Stimulated activated CD4-positive, alpha-beta T cell treated with anti-CD3 and anti-CD28 coated beads, Interleukin-4, amount 100 ng/mL, for 1 hour (primary cell): ENCODE data around the gene CDO1.

Experiments used
- DNase-seq: peaks from one replicate; pipeline ENCODE4 v3.0.0-alpha.2; 2020

Gene CDO1

DNA sequence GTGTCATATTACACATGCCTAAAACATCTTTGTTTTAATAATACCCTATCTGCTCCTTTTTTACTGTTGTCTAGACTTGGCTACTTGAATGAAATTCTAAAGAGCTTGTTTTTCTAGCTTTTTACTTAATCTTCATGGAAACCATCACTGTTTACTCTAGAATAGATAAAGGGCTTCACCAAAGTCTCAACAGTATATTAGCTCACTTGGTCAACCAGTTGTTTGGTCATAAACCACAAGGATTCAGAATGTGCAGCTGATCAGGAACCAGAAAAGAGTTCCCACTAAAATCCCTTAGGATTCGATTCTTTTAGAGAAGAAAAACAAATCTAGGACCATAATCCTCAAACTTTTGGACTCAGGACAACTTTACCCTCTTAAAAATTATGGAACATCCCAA is 38.0 kb downstream of the CDO1 start:
- no peak for DNase-seq

DNA sequence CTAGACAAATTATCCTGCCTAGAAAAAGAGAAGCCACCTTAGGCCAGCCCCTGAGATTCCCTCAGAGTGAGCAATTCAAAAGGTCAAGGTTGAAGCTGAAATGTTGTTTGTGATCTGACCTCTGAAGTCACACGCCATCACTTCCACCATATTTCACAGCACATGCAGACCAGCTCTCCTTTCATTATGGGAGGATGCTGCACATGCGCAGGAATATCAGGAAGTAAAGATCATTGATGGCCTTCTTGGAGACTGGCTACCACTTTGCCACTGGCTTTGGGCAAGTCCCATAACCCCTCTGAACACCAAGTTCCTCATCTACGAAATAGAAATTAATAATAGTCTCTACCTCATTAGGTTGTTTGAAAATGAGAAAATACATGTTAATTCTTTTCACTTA is 39.5 kb downstream of the CDO1 start:
- no peak for DNase-seq

DNA sequence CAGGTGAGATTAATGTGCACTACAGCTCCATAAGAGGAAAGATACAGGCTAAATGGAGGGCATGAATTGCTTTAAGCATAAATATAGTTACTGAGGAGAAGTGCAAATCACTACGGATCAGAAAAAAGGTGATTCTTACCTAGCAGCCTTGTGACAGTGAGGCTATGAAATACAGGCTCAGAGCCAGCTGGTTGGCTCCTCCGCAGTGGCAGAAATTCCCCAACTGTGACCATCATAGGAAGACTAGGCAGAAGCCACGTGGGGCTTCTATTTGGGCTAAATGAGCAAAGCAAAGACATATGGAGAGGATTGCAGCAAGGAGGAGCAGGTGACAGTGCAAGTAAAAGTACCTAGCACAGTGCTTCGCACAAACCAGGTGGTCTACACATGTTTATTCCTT is 40.5 kb downstream of the CDO1 start:
- DNase-seq = no peak

DNA sequence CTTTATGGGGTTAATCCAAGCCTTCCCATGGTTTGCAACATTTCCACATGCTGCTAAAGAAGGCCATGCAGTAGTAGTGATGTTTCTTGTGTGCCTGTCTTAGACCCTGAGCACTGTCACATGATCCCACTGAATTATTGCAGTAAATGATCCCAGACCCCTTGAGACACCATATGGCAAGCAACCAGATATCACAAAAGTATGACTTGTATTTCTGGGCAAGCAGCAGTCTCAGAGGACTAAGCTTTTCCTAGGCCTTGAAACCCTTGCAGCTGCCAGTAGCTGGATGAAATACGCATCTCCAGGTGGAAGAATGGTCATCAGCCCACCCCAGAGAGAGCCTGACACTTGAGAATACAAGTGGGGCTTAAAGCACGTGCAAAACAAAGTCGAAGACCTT is 41.8 kb downstream of the CDO1 start:
- DNase-seq = no peak

DNA sequence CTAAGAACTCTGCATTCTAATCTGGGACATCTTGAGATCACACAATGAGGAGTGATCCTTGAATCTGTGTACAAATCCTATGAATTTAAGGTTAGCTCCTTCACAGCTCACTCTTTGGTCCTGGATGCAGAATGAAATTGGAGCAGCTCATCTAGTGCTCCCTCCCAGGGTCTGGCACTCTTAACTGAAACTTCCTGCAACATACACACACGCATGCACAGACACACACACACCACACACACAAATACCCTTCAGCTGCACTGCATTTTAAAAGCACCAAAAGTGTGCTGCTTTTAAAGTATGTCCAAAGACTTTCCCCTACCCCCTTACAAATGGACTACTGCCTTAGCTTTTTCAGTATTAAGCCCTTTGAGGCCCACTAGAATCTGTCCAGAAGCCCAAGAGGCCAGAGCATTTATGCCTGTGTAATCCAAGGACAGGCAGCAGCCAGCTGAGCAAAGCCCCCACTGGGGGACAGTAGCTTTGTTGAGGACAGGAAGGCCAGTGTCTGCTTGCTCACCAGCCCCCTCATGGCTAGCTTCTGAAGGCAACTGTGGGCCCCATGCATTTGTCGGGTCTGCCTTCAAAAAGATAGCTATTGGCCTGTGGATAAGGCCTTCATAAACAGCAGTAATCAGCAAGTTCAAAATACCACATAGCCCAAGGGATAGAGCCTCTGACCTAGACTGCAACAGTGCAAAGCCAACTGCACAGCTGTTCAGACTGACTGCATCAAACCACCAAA is 43.6 kb downstream of the CDO1 start:
- DNase-seq = no peak

DNA sequence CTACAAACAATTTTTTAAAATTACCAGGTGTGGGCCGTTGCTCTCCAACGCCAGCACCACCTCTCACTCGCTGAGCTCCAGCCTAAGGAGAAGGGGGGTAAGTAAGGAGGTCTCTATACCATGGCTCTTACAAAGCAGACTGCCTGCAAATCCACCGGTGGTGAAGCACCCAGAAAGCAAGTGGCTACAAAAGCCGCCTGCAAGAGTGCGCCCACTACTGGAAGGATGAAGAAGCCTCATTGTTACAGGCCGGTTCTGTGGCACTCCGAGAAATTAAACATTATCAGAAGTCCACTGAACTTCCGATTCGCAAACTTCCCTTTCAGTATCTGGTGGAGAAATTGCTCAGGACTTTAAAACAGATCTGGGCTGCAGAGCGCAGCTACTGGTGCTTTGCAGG is 46.0 kb downstream of the CDO1 start:
- no peak for DNase-seq

DNA sequence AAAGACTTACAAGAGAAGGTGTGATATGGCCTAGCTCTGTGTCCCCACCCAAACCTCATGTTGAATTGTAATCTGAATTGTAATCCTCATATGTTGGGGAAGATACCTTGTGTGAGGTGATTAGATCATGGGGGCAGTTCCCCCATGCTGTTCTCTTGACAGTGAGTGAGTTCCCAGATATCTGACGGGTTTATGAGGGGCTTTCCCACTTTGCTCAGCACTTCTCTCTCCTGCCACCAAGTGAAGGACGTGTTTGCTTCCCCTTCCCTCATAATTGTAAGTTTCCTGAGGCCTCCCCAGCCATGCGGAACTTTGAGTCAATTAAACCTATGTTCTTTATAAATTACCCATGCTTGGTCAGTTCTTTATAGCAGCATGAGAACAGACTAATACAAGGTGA is 49.0 kb downstream of the CDO1 start:
- DNase-seq = no peak

DNA sequence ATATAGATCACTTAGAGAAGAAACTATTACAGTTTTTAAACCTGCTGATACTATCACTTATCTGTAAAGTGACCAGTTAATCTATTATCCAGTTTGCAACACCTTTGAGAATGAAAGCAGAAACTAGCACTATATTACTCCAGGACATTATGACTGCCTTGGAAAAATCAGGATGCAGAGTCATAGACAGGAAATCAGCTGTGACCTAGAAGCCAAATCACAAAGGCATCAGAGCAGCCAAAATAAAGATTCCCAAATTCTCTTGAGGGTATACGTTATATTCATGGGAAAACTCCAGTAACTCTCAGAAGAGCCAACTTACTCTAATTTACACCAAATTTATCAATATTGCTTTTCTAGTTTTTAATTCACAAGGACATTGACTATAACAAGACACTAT is 49.9 kb downstream of the CDO1 start:
- DNase-seq = no peak

DNA sequence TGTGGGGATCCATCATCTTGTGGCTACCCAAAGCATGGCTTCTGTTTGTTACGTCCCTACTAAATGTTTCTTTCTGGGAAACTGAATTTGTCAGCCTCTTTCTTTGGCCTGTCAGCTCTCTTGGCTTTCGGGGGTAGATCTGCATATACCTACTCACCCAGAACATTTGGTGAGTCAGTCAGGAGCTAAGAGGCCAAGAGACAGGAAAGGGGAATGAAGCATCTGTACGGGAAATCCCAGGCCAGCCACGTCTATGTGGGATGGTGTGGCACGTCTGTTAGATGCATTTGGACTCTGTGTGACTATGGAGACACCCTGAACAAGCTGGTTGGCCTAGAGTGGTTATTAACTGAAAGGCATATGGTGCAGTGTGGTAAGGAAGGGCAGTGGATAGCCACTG is 58.1 kb downstream of the CDO1 start:
- DNase-seq = no peak

DNA sequence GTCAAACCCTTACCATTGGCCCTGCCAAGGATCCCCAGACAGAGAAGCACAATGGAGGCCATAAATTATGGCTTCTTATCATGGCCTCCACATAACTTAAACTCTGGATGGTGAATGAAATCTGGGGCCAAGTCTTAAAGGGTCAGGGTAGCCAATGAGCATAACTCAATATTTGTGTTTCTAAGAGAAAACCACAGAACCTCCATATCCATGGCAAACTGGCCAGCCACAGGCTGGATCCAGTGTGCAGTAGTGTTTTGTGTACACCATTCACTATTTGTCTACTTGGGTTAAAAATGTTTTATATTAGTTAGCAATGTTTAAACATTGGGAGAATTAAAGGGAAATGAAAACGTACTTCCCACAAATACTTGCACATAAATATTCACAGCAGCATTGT is 60.8 kb downstream of the CDO1 start:
- no peak for DNase-seq
